T-helper 1 cell treated with Interleukin-12 subunit alpha and Interleukin-12 subunit beta and Interleukin-4 antibody, amounts not matched to agents 30 ng/mL and 1 ng/mL, for 36 hours (primary cell): ENCODE results near the gene ADGRL3. TPM values are rescaled to one million over a fixed set of nuclear protein-coding genes. Genes with fewer than 3 reads are reported as not detected.
"Not testable (repeated sequence)": the region's sequence is repeated elsewhere in the genome, so short reads cannot be mapped to it uniquely, and the experiment has no call there.

Experiments
- intact Hi-C: fragments of 100-400 bp; cut with micrococcal nuclease; formaldehyde crosslinking; loops from one replicate; pipeline ENCODE4 v1.15.1; 2024
- total RNA-seq: library from RNA; stranded (reverse); gene quantifications from 2 replicates; pipeline ENCODE4 v1.2.3, GENCODE V29; 2022

ADGRL3 gene
- total RNA-seq, 1 donor from 2014 or later = not detected

- intact Hi-C loops = no loop called here
Observed at GRCh38 chr4:61740886-61741285, 540.8 kb downstream of the ADGRL3 start.

GRCh38 chr4:61741327-61742096, 541.4 kb downstream of the ADGRL3 start:
- intact Hi-C loops = no loop called here

GRCh38 chr4:61750810-61751209, 550.7 kb downstream of the ADGRL3 start:
- intact Hi-C loops = no loop called here

- intact Hi-C loops = no loop called here
Observed at GRCh38 chr4:61752617-61753016, 552.5 kb downstream of the ADGRL3 start.

- intact Hi-C loops = no loop called here
Observed at GRCh38 chr4:61753739-61754138, 553.6 kb downstream of the ADGRL3 start.

- intact Hi-C loops = not testable (repeated sequence)
Observed at GRCh38 chr4:61756937-61757336, 556.8 kb downstream of the ADGRL3 start.

GRCh38 chr4:61757983-61758382, 557.9 kb downstream of the ADGRL3 start:
- intact Hi-C loops = not testable (repeated sequence)

- intact Hi-C loops = not testable (repeated sequence)
Observed at GRCh38 chr4:61758596-61758995, 558.5 kb downstream of the ADGRL3 start.

- intact Hi-C loops = not testable (repeated sequence)
Observed at GRCh38 chr4:61759245-61759644, 559.1 kb downstream of the ADGRL3 start.

- intact Hi-C loops = not testable (repeated sequence)
Observed at GRCh38 chr4:61759885-61760284, 559.8 kb downstream of the ADGRL3 start.

- intact Hi-C loops = no loop called here
Observed at GRCh38 chr4:61760820-61761219, 560.7 kb downstream of the ADGRL3 start.

GRCh38 chr4:61762722-61763627, 562.8 kb downstream of the ADGRL3 start:
- intact Hi-C loops = no loop called here

- intact Hi-C loops = no loop called here
Observed at GRCh38 chr4:61763682-61764081, 563.6 kb downstream of the ADGRL3 start.

- intact Hi-C loops = not testable (repeated sequence)
Observed at GRCh38 chr4:61764090-61764489, 564.0 kb downstream of the ADGRL3 start.

GRCh38 chr4:61769444-61770167, 569.5 kb downstream of the ADGRL3 start:
- intact Hi-C loops = not testable (repeated sequence)

GRCh38 chr4:61770456-61770855, 570.3 kb downstream of the ADGRL3 start:
- intact Hi-C loops = no loop called here

GRCh38 chr4:61771056-61771455, 570.9 kb downstream of the ADGRL3 start:
- intact Hi-C loops = no loop called here

GRCh38 chr4:61772126-61772525, 572.0 kb downstream of the ADGRL3 start:
- intact Hi-C loops = no loop called here

GRCh38 chr4:61773655-61774245, 573.6 kb downstream of the ADGRL3 start:
- intact Hi-C loops = no loop called here

GRCh38 chr4:61782133-61782532, 582.0 kb downstream of the ADGRL3 start:
- intact Hi-C loops = no loop called here

- intact Hi-C loops = no loop called here
Observed at GRCh38 chr4:61783050-61783449, 582.9 kb downstream of the ADGRL3 start.
